Left renal cortex interstitium (tissue), 4 donors: Measurements from ENCODE around the gene NDE1. TPM values are rescaled to one million over a fixed set of nuclear protein-coding genes. Genes with fewer than 3 reads are reported as not detected.

Experiments used
- DNase-seq, 4 donors: peaks; one replicate each; pipeline ENCODE4 v3.0.0-alpha.2; 2013; ENCODE audit warnings: low read depth in 4 of 4, low spot score in 2 of 4, missing footprints in 1 of 4
- polyA plus RNA-seq, 4 donors: library from polyadenylated mRNA; unstranded; fragments of 120-200 nt; gene quantifications; one replicate each; pipeline ENCODE4 v1.2.1, GENCODE V29; 2013; ENCODE audit not compliant: insufficient read length in 4 of 4

The NDE1 gene
- polyA plus RNA-seq, 4 donors = 36.1 to 49.9 (median 41.7) TPM

GRCh38 chr16:15759070-15759469 lies 109.0 kb downstream of the NDE1 start:
- no peak for DNase-seq

GRCh38 chr16:15760129-15760528 lies 110.1 kb downstream of the NDE1 start:
- no peak for DNase-seq

GRCh38 chr16:15764112-15764511 lies 114.1 kb downstream of the NDE1 start:
- no peak for DNase-seq

- no peak for DNase-seq
These were observed 115.1 kb downstream of the NDE1 start for GRCh38 chr16:15765116-15765515.

- DNase-seq = peak in 1 of 4 donors; percentile 37
These were observed 115.8 kb downstream of the NDE1 start for GRCh38 chr16:15765880-15766279.

- no peak for DNase-seq
These were observed 116.9 kb downstream of the NDE1 start for GRCh38 chr16:15766918-15767317.

- DNase-seq = no peak
These were observed 118.2 kb downstream of the NDE1 start for GRCh38 chr16:15768201-15768600.

- no peak for DNase-seq
These were observed 119.2 kb downstream of the NDE1 start for GRCh38 chr16:15769239-15769638.

- no peak for DNase-seq
These were observed 120.1 kb downstream of the NDE1 start for GRCh38 chr16:15770107-15770506.

GRCh38 chr16:15770512-15770911 lies 120.5 kb downstream of the NDE1 start:
- no peak for DNase-seq

- DNase-seq = no peak
These were observed 121.6 kb downstream of the NDE1 start for GRCh38 chr16:15771694-15772093.

GRCh38 chr16:15772579-15773293 lies 122.7 kb downstream of the NDE1 start:
- no peak for DNase-seq

GRCh38 chr16:15773968-15774367 lies 123.9 kb downstream of the NDE1 start:
- no peak for DNase-seq

- DNase-seq = no peak
These were observed 125.2 kb downstream of the NDE1 start for GRCh38 chr16:15775209-15775608.

GRCh38 chr16:15775663-15776304 lies 125.7 kb downstream of the NDE1 start:
- DNase-seq = no peak

Other genes with a start within 250 kb of the NDE1 start
- 10 to 100 TPM; 40.8 to 47.8 (median 44.8) TPM for gene BMERB1, start 215.7 kb upstream of the NDE1 start, polyA plus RNA-seq
- 10 to 100 TPM; 40.4 to 69.9 (median 57.2) TPM for gene MARF1, start 7.1 kb upstream of the NDE1 start, polyA plus RNA-seq
- 10 to 100 TPM in 2 of 4 donors, 1 to 10 TPM in 2; 8.3 to 18.4 (median 10.6) TPM for gene MYH11, start 206.8 kb downstream of the NDE1 start, polyA plus RNA-seq
- 10 to 100 TPM; 32.4 to 41.9 (median 38.3) TPM for gene CEP20, start 238.4 kb downstream of the NDE1 start, polyA plus RNA-seq